ENCODE results near the gene CHRNB1.
"Not testable (repeated sequence)": the region's sequence is repeated elsewhere in the genome, so short reads cannot be mapped to it uniquely, and the experiment has no call there.

The CHRNB1 gene

DNA sequence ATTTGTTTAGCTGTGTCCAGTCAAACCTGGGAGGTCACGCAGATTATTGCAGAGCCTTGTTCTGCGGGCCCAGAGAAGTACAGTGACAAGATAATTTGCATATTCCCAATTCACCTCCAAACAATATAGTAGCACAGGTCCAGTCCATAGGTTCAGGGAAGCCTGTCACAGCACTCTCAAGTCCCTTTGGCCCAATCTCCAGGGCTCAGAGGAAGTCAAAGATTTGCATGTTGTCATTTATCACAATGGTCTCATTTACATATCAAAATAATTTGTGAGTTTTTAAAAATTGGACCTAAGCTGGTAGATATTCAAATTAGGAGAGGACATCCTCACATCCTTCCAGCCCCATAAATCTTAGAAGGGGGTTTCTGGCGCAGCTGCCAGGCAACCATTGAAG lies 22.6 kb downstream of the CHRNB1 start:
- no peak for DNase-seq (ENCODE audit: low read depth, low spot score)

DNA sequence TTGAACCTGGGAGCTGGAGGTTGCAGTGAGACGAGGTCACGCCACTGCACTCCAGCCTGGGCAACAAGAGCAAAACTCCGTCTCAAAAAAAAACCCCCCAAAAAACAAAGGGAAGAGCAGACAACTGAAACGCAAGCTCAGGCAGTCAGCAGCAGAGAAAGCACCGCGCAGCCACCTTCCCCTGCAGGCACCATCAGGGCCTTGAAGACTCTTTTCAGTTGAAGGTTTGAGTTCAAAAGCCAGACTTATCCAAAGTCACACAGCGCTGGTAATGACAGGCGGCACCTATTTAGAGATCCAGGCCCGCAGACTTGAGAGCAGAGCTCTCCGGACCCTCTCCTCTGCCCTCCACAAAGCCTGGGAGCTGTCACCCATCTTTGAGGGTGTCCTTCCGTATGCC lies 23.4 kb downstream of the CHRNB1 start:
- DNase-seq (ENCODE audit: low read depth, low spot score): no peak

DNA sequence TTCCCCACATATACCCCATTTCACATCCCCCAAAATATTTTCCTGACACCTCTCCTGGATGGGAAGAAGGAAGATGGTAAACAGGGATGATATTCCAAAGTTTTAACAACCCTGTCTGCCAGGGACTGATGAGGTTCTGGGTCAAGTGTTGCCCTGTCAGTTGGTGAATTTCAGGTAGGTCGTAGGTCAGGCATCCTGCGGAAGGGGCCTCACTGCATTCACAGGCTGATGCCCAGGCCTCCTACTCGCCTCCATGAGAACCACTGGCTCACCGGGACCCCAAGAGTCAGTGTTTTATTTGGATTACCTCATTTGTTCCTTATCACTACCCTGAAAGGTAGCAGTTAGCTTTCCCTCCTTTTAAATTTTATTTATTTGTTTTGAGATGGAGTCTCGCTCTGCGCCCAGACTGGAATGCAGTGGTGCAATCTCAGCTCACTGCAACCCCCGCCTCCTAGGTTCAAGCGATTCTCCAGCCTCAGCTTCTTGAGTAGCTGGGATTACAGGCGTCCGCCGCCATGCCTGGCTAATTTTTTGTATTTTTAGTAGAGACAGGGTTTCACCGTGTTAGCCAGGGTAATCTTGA lies 24.0 kb downstream of the CHRNB1 start:
- no peak for DNase-seq (ENCODE audit: low read depth, low spot score)

DNA sequence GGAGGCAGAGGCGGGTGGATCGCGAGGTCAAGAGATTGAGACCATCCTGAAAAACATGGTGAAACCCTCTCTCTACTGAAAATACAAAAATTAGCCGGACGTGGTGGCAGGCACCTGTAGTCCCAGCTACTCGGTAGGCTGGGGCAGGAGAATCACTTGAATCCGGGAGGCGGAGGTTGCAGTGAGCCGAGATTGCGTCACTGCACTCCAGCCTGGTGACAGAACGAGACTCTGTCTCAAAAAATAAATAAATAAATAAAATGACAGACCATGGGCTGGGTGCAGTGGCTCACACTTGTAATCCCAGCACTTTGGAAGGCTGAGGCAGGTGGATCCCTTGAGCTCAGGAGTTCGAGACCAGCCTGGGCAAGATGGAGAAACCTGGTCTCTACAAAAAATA lies 25.0 kb downstream of the CHRNB1 start:
- not testable (repeated sequence) for DNase-seq (ENCODE audit: low read depth, low spot score)

DNA sequence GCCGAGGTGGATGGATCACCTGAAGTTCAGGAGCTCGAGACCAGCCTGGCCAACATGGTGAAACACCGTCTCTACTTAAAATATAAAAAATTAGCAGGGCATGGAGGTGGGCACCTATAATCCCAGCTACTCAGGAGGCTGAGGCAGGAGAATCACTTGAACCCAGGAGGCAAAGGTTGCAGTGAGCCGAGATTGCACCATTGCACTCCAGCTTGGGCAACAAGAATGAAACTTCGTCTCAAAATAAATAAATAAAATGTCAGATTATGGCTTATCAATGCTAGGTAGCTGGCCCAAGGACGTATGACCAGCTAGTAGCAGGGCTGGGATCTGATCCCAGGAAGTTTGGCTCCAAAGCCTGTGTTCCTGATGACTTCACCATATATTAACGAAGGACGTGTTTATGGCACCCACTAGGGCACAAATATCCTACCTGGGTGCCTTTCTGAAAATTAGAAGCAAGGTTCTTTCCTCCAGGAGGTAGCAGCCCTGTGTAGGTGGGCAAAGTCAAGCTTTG lies 25.7 kb downstream of the CHRNB1 start:
- not testable (repeated sequence) for DNase-seq (ENCODE audit: low read depth, low spot score)

DNA sequence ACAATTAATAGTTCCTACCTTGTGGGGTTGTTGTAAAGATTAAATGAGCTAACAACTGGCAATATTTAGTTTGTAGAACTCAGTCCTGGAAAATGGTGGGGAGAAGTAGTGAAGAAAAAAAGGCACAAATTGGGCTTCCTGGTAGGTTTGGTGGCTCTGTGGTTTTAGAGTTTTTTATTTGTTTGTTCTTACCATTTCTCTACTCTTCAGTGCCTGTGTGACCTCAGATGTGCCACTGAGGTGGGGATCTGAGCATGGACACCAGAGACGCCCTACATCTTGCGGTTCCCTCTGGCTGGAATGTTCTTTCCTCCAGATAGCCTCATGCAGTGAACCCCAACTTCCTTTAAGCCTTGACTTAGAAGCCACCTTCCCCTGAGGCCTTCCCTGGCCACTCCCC lies 26.9 kb downstream of the CHRNB1 start:
- DNase-seq (ENCODE audit: low read depth, low spot score): no peak

DNA sequence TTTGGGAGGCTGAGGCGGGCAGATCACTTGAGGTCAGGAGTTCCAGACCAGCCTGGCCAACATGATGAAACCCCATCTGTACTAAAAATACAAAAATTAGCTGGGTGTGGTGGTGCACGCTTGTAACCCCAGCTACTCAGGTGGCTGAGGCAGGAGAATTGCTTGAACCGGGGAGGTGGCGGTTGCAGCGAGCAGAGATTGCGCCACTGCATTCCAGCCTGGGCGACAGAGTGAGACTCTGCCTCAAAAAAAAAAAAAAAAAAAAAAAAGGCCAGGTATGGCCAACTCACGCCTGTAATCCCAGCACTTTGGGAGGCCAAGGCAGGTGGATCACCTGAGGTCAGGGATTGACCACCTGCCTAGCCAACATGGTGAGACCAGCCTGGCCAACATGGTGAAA lies 29.9 kb downstream of the CHRNB1 start:
- not testable (repeated sequence) for DNase-seq (ENCODE audit: low read depth, low spot score)

DNA sequence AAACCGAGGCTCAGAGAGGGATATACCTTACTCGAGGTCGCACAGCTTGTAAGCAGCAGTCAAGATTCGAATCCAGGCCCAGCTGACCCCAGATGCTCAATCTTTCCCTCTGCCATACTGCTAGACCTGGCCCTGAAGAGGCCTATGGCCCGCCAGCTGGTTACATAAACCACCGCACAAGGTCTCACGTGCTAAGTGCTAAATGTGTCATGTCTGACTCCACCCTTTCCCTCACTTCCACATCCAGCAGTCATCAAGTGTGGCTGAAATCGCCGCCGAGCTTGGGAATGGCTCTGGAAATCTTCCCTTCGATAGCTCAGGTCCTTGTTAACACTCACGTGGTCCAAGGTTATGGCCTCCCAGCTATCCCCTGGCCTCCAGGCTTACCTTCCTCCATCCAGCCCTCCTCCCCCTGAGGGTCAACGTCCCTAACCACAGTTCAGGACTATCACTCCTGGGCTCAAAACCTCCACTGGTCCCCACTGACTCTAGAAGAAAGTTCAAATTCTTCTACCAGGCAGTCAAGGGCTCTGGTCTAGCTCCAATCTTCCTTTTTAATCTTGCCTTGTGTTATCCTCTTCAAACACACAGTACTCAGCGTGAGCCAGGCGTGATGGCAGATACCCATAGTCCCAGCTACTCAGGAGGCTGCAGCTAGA lies 31.0 kb downstream of the CHRNB1 start:
- no peak for DNase-seq (ENCODE audit: low read depth, low spot score)

DNA sequence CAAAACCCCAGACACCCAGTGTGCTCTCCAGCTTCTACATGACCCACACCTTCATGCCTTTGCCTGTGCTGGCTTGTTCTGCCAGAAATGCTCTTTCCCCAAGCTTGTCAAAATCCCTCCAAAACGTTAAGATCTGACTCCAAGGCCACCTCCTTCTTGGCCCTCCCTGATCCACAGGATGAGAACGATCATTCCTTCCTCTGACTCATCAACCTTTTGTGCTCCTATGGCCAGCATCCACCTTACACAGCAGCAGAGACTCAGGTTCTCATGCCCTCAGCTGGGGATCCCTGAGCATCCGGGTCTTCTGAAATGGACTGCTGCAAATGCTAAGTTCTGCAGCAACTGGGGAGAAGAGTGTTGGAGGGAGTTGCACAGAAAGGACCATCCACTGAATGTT lies 31.6 kb downstream of the CHRNB1 start:
- no peak for DNase-seq (ENCODE audit: low read depth, low spot score)

DNA sequence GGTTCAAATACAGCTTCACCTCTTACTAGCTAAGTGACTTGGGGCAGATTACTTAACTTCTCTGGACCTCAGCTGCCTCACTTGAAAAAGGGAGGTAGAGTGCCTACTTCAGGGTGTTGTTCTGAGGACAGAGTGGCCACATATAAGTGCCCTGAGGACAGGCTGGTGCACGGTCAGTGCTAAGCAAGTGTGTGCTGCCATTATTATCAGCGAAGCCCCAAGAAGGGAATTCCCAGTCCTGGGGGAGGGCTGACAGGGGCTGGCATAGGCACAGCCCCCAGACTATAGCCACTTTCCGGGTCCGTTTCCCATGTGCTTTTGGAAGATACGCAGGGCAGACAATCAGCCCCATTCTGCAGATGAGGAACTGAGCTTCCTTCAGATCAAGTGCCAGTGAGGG lies 32.1 kb downstream of the CHRNB1 start:
- DNase-seq (ENCODE audit: low read depth, low spot score): no peak

DNA sequence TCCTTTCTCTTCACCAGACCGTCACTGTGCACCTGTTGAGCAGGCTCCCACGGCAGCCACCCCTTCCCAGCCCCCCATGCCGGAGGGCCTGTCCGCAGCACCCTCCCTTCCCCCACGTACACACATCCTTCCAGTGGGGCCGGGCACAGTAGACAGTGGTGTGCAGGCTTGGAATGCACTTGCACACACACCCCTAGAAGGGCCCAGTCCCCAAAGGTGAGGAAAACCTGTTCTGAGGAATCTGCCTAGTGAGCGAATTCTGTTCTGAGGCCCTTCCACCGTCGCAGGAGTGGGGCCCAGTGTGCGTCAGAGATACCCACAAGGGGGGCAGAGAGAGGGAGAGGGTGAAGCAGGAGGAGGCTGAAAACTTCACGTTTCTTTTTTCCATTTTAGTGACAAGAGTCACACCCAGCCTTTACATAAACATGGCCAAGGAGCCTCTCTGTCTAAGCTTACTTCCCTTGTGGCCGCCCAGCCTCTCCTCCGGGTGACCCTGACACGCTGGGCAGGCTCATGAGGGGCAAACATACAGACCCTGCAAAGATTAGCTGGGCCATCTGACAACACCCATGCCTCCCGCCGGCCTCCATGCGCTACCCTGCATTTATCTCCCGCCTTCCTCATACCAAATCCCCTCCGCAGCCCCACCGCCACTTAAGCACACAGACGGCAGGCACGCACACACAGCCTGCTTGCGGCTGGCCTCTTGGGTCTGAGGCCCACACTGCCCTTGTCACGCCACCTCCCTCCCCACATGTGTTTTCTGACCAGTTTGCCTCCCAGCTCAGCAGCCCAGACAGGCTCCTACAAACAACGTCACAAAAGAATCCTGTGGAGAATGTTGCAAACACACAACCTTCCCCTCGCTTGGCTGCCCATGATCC lies 32.8 kb downstream of the CHRNB1 start:
- no peak for DNase-seq (ENCODE audit: low read depth, low spot score)

DNA sequence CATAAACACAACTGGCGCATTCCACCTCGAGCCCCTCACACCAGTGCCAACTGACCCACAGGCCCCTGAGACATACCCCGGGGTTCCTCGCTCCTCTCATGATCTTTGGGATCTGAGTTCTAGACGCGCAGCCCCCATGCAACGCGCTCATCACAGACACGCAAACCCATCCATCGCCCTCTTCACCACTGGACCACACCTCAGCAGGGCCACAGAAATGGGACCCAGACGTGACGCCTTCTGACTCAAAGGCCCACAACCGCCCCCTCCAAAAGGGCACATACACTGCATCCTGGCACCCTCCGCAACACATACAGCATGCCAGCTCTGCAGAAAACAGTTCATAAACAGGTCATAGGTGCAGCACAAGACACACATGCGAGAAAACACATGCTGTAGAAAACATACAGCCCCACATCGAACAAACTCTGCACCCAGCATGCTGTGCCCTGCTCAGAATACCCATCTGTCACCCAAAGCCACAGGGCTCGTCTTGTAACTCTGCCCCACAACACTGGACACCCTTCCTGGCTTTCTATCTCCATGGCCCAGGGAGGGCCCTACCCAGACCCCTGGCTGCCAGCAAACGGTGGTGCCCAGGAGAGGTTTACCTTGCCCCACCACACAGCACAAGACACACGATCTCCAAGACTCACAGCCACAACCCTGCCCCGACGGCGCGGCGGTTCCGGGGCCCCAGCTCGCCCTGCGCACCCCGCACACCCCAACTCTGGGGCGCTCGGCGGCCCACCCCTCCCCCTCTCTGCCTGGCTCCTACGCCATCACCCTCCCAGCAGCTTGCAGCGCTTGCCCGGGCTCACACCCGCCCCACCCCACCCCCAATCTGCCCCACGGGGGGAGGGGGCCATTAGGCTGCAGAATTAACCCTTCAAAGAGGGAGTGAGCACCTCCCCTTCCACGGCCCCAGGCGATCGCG lies 33.7 kb downstream of the CHRNB1 start:
- DNase-seq (ENCODE audit: low read depth, low spot score): no peak

DNA sequence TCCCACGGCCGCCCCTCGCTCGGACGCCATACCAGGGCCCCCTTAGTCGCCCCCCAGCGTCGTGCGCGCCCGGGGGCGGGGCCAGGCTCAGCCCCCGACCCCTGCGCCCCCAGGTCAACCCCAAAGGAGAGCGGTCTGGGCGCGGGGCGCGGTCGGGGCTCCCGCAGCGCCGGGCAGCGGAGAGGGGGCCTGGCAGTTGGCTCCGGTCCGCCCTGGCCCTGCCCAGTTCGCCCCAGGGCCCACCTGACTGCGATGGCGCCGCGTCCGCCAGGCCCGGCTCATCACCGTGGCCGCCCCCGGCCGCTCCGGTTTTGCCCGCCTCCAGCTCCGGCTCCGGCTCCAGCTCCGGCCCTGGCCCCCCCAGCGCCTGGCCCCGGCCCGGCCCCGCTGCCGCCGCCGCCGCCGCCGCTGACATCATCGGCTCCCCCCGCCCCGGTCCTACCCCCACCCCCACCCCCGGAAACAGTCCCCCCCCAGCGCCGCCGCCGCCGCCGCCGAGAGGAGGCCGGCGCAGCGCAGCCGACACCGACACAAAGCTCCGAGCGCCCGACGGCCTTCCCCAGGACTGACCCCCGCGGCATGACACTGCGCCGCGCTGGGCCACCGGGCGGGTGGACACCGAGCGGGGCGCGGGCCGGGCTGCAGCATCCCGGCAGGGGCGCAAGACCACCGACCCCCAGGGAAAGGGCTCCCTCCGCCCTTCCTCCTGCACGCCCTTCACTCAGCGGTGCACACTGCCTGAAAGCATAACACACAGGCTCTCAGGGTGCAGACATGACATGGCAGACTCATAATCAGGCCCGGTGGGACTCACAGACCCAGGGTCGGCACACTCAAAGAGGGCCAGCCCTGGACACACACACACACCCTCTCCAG lies 34.6 kb downstream of the CHRNB1 start, which contains the start of gene ZBTB4:
Gene ZBTB4, minus strand, starts transcription at position 419 of the 876 bp plus-strand sequence. CDS start 12,830 bp downstream, outside the sequence.
- DNase-seq (ENCODE audit: low read depth, low spot score): no peak

DNA sequence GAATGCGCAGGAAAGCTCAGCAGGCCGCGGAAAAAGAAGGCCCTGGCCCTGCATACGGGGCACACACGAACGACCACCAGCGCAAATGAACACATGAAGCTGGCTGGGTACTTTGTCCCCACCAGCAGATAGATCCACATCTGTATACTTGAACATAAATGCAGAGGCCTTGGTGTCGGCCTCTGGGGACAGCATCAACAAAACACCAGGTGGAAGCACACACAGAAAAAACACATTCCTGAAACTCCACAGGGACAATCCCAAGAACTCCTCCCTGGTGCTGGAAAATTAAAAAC lies 35.2 kb downstream of the CHRNB1 start:
- no peak for DNase-seq (ENCODE audit: low read depth, low spot score)

DNA sequence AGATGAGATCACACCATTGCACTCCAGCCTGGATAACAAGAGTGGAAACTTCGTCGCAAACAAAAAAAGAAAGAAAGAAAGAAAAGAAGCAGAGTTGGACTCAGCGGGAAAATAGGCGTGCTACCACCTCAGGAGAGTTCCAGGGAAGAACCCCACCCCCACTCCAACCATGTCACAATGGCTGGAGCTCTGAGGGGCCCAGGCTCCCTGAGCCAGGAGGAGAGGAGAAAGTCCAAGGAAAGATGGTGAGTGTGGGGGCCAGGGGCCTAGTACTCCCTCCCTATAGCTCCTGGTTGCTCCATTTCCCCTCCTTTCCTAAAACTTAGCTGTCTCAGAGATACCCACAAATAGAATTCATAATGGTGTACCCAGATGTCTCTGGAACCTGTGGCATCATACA lies 36.4 kb downstream of the CHRNB1 start, which contains the start of gene SLC35G6:
Gene SLC35G6, plus strand, starts transcription at position 172 of the 400 bp plus-strand sequence. Its CDS starts 71 bp downstream, at position 243.
- DNase-seq (ENCODE audit: low read depth, low spot score): not testable (repeated sequence)

DNA sequence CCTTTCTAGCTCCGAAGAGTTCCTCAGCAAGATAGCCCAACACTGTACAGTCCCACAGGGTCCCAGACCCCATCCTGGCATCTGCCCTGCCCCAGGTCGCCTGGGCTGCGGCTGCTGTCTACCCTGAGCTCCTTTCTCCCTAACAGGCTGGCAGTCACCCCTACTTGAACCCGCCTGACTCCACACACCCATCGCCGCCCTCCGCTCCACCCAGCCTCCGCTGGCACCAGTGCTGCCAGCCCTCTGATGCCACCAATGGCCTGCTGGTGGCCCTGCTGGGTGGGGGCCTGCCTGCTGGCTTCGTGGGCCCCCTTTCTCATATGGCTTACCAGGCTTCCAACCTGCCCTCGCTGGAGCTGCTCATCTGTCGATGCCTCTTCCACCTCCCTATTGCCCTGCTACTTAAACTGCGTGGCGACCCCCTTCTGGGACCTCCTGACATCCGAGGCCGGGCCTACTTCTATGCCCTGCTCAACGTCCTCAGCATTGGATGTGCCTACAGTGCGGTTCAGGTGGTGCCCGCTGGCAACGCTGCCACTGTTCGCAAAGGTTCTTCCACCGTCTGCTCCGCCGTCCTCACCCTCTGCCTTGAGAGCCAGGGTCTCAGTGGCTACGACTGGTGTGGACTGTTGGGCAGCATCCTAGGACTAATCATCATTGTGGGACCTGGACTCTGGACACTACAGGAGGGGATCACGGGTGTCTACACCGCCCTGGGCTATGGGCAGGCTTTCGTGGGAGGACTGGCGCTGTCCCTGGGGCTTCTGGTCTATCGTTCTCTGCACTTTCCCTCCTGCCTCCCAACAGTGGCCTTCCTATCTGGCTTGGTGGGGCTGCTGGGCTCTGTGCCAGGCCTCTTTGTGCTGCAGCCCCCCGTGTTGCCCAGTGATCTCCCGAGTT lies 37.2 kb downstream of the CHRNB1 start:
- not testable (repeated sequence) for DNase-seq (ENCODE audit: low read depth, low spot score)

DNA sequence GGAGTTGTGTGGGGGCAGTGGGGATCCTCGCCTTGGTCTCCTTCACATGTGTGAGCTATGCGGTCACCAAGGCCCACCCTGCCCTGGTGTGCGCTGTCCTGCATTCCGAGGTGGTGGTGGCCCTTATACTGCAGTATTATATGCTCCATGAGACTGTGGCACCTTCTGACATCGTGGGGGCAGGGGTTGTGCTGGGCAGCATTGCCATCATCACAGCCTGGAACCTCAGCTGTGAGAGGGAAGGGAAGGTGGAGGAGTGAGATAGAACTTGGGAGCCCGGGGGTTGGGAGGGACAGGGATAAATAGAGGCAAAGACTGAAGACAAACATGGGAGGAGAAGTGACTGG lies 37.9 kb downstream of the CHRNB1 start:
- not testable (repeated sequence) for DNase-seq (ENCODE audit: low read depth, low spot score)

DNA sequence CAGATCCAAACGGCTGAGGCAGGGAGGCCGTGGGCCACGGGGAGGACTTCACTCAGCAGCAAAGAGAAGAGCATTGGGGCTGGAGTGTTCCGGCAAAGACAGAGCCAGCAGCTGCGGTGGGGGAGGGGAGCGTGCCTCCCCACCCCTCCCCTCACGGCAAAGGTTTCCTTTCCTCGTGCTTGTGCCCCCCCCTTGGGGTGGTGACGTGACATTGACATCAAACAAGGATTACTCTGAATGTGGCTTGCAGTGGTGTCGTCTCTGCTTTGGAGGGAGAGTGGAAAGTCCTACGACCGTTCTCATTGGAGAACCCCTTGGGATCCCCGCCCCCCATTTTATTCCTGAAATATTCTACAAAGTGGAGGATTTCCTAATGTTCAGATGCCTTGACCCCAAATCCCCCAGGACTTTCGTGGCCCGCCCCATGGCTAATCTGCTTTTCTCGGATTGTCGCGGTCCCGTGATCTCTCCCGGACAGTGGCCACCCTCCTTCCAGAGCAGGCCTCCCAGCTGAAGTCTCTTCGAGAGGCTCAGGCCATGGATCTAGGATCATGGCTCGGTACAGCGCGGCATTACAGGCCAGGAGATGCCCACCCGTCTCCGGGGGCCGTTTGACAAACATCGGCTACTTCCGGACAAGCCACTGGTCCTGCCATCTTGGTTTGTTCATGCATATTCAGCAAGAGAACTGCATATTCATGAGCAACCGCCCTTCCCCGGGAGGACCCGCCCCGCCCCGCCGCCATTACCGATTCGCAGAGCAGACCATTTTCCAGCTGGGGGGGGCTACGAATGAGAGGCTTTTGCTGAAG lies 38.6 kb downstream of the CHRNB1 start:
- DNase-seq (ENCODE audit: low read depth, low spot score): peak; percentile 84

Data from iPS DF 19.7 (cell line).